Activated T-cell treated with anti-CD3 and anti-CD28 coated beads, Interleukin-2, amount 50 U/mL, for 4 hours (primary cell): ENCODE data around the gene ELANE. TPM values are rescaled to one million over a fixed set of nuclear protein-coding genes. Genes with fewer than 3 reads are reported as not detected.
"Not testable (repeated sequence)": the region's sequence is repeated elsewhere in the genome, so short reads cannot be mapped to it uniquely, and the experiment has no call there.

Experiments
- ATAC-seq, 2 donors: fragments of 200-7000 bp; cut with Tn5 transposase; one replicate each; pipeline ENCODE4 v1.10.0; 2021
- DNase-seq: peaks from one replicate; pipeline ENCODE4 v3.0.0-alpha.2; 2020
- H3K27me3 Mint-ChIP-seq: one replicate; pipeline ENCODE4 v1.8.0; 2021; ENCODE audit warnings: low read depth, mixed read lengths
- H3K36me3 Mint-ChIP-seq: one replicate; pipeline ENCODE4 v1.8.0; 2022; ENCODE audit warnings: mixed read lengths; ENCODE audit not compliant: insufficient read depth
- H3K4me1 Mint-ChIP-seq: one replicate; pipeline ENCODE4 v1.8.0; 2021; ENCODE audit warnings: low read depth, mixed read lengths
- H3K4me3 Mint-ChIP-seq: one replicate; pipeline ENCODE4 v1.8.0; 2021; ENCODE audit warnings: mild to moderate bottlenecking, moderate library complexity, mixed read lengths
- H3K9me3 Mint-ChIP-seq: one replicate; pipeline ENCODE4 v1.8.0; 2021; ENCODE audit warnings: mixed read lengths
- total RNA-seq, 3 donors: library from RNA; stranded (reverse); gene quantifications; one replicate each; pipeline ENCODE4 v1.2.1, GENCODE V29; 2021

ELANE gene
- total RNA-seq, 3 donors from 2014 or later: not detected

- no peak for DNase-seq
- no peak for ATAC-seq
- Mint-ChIP-seq H3K4me1 (peaks cover 11% of the 10 kb centered on the region), H3K9me3 (no peaks in the 10 kb centered on the region), H3K4me3 (no peak overlapping the region), H3K27me3 (no peaks in the 10 kb centered on the region), H3K36me3 (no peaks in the 10 kb centered on the region)
These were observed 31.6 kb downstream of the ELANE start for GRCh38 chr19:883661-884211.

DNA sequence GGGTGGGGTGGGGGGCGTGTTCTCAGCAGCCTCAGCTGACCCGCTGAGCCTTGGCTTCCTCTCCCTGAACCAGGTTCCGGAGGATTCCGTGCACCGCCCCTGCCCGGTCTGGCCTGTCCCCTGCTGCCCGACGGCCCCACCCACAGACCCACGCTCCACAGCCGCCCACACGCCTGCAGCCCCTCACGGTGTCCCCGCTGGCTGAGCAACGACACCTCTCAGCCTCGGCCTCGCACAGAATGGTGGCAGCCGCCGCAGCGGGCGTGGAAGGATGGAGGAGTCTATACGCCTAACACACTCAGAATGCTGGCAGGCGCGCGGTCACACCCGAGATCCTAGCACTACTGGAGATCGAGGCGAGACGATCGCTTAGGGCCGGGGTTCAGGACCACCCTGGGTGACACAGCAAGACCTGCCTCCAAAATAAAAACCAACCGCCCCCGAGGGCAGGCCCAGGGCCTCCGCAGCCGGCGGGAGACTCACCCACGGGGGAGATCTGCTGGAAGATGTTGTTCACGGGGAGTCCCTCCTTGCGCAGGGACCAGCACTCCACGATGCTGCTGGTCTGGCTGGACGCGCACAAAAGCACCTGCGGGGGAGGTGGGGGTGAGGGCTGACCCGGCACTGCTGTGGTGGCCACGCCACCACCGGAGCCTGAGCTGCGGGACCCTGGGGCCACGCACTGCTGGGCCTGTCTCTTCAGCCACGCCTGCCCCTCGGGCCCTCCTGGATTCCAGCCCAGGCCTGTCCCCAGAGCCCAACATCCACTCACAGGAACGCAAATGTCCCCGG lies 32.5 kb downstream of the ELANE start:
- Mint-ChIP-seq H3K36me3 (no peaks in the 10 kb centered on the region), H3K4me3 (no peak overlapping the region), H3K27me3 (no peaks in the 10 kb centered on the region), H3K4me1 (peaks cover 11% of the 10 kb centered on the region), H3K9me3 (no peaks in the 10 kb centered on the region)
- DNase-seq (no peak), ATAC-seq (no peak)

DNA sequence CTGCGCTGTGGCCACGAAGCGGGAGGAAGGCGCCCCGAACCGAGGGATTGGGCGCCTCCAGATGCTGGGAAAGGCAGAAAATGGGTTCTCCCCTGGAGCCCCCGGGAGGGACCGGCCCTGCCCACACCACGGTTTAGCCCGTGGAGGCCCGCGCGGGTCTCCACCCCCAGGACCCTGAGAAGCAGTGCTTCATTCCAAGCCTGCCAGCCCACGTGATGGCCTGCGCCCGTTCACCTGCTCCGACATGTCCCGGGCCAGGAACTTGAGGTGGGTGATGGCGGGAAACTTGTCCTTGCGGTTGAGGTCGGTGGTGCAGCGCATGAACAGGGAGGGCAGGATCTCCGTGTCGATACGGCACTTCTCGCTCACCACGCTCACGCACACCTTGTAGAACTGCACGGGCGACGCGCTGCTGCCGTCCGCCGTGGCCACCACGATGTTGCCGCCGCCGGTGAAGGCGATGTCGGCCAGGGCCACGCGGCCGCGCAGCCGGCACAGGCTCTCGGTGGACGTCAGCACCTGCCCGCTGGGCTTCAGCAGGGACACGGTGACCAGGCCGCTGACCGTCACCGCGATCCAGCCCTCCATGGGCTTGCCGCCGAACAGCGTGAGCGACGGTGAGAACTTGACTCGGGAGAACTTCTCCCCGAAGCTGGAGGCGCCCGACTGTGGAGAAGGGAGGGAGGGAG lies 33.6 kb downstream of the ELANE start:
- ATAC-seq: no peak
- no peaks in the 10 kb centered on the region for H3K36me3 Mint-ChIP-seq
- peaks cover 14% of the 10 kb centered on the region for H3K4me1 Mint-ChIP-seq
- no peak for DNase-seq
- H3K27me3 Mint-ChIP-seq: no peaks in the 10 kb centered on the region
- no peaks in the 10 kb centered on the region for H3K9me3 Mint-ChIP-seq
- H3K4me3 Mint-ChIP-seq: no peak overlapping the region

DNA sequence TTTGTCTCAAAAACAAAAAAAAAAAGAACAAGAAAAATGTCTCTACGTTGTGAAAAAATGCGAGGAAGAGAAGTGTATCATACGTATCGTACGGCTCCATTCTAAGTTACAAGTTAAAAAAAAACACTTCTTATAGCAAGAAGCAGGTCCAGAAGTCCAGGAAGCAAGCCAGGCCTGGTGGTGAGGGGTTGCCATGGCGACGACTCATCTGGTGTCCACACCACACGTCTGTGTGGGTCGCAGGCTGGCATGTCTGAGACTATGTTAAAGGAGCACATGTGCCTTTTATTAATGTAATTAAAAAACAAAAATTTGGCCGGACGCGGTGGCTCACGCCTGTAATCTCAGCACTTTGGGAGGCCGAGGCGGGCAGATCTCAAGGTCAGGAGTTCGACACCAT lies 35.0 kb downstream of the ELANE start:
- no peaks in the 10 kb centered on the region for H3K27me3 Mint-ChIP-seq
- no peak for DNase-seq
- peaks cover 20% of the 10 kb centered on the region for H3K4me1 Mint-ChIP-seq
- no peaks in the 10 kb centered on the region for H3K9me3 Mint-ChIP-seq
- no peak for ATAC-seq
- no peaks in the 10 kb centered on the region for H3K36me3 Mint-ChIP-seq
- no peak overlapping the region for H3K4me3 Mint-ChIP-seq

GRCh38 chr19:887599-887998 lies 35.5 kb downstream of the ELANE start:
- H3K4me1 Mint-ChIP-seq: peaks cover 21% of the 10 kb centered on the region
- H3K4me3 Mint-ChIP-seq: no peak overlapping the region
- ATAC-seq: no peak
- no peaks in the 10 kb centered on the region for H3K36me3 Mint-ChIP-seq
- H3K9me3 Mint-ChIP-seq: no peaks in the 10 kb centered on the region
- no peak for DNase-seq
- H3K27me3 Mint-ChIP-seq: no peaks in the 10 kb centered on the region

GRCh38 chr19:888581-889385 lies 36.7 kb downstream of the ELANE start:
- DNase-seq: peak; percentile 29
- peak in 1 of 2 donors; percentile 9 for ATAC-seq
- Mint-ChIP-seq H3K36me3 (no peaks in the 10 kb centered on the region), H3K27me3 (no peaks in the 10 kb centered on the region), H3K4me1 (peaks cover 27% of the 10 kb centered on the region), H3K4me3 (peak overlapping the region; percentile 20), H3K9me3 (no peaks in the 10 kb centered on the region)

DNA sequence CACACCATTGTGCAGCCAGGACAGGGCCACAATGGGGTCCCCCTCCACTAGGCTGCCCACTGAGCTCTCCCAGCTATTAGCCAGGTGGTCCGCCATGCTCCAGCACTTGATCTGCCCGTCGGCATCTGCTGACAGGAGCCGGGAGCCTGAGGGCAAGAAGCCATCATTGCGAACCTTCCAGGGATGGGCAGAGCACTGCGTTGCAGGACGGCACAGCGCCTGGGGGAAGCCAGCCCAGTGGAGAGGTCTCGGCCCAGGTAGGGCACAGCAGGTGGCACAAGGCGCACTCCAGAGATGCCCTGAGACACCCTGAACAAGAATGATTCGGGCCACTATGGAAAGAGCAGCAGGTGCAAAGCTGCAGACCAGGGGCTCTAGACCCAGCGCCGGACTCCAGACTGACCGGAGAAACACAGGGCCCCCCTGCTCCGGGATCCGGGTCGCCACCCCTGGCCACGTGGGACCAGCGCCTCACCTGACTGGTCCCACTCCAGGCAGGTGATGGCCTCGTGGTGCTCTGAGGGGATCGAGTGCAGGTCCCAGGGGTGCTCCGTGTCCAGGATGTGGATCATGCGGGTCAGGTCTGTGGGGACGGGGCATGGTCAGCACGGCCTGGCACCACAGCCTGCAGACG lies 37.7 kb downstream of the ELANE start:
- Mint-ChIP-seq H3K4me3 (no peak overlapping the region), H3K36me3 (no peaks in the 10 kb centered on the region), H3K9me3 (no peaks in the 10 kb centered on the region), H3K27me3 (no peaks in the 10 kb centered on the region), H3K4me1 (peaks cover 30% of the 10 kb centered on the region)
- DNase-seq: no peak
- no peak for ATAC-seq

GRCh38 chr19:890831-891230 lies 38.7 kb downstream of the ELANE start:
- Mint-ChIP-seq H3K4me3 (peak overlapping the region; percentile 64), H3K27me3 (no peaks in the 10 kb centered on the region), H3K4me1 (peaks cover 30% of the 10 kb centered on the region), H3K9me3 (no peaks in the 10 kb centered on the region), H3K36me3 (no peaks in the 10 kb centered on the region)
- DNase-seq: no peak
- no peak for ATAC-seq

DNA sequence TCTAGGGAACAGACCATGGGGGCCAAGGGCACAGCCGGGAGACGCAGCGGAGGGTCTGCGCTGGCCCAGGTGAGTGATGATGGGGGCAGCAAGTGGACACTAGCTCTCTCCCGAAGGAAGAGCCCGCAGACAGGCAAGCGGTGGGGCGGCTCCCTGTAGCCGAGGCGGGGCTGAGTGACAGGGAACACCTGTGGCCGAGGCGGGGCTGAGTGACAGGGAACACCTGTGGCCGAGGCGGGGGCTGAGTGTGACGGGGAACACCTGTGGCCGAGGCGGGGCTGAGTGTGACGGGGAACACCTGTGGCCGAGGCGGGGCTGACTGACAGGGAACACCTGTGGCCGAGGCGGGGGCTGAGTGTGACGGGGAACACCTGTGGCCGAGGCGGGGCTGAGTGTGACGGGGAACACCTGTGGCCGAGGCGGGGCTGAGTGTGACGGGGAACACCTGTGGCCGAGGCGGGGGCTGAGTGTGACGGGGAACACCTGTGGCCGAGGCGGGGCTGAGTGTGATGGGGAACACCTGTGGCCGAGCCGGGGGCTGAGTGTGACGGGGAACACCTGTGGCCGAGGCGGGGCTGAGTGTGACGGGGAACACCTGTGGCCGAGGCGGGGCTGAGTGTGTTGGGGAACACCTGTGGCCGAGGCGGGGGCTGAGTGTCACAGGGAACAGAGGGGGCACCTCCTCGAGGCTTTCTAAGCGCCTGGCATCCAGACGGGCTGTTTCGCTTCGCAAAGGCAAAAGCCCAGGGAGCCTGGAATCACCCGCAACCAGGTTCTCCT lies 39.5 kb downstream of the ELANE start:
- ATAC-seq, H3K9me3 Mint-ChIP-seq, DNase-seq, H3K27me3 Mint-ChIP-seq, H3K36me3 Mint-ChIP-seq: not testable (repeated sequence)
- H3K4me1 Mint-ChIP-seq: peaks cover 30% of the 10 kb centered on the region
- H3K4me3 Mint-ChIP-seq: peak overlapping the region; percentile 84

DNA sequence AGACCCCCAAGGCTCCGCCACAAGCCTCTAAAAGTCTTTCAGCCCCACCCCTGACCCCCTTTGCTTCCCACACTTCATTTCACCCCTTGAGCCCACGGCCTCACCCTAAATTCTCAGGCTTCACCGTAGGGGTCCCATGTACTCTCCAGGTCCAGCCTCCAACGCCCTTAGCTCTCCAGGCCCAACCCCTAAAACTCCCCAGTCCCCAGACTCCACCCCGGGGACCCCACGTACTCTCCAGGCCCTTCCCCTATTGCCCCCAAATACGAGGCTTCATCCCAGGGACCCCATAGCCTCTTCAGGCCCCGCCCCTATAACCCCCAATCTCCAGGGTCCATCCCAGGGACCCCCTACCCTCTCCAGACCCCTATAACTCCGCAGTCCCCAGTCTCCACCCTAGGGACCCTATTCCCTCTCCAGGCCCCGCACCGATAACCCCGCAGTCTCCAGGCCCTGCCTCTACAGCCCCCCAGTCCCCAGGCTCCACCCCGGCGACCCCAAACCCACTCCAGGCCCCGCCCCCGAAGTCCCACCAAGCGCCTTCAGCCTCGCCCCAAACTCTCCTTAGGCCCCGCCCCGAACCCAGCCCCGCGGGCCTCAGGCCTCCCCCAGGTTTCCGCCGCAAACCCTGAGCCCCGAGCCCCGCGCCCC lies 40.3 kb downstream of the ELANE start:
- Mint-ChIP-seq H3K4me1 (peaks cover 28% of the 10 kb centered on the region), H3K4me3 (peak overlapping the region; percentile 84), H3K36me3 (peaks cover 8% of the 10 kb centered on the region), H3K27me3 (no peaks in the 10 kb centered on the region), H3K9me3 (no peaks in the 10 kb centered on the region)
- peak; percentile 27 to 38 for ATAC-seq
- DNase-seq: no peak

- ATAC-seq (peak; percentile 93 to 94), DNase-seq (peak; percentile 88)
- Mint-ChIP-seq H3K27me3 (no peaks in the 10 kb centered on the region), H3K9me3 (no peaks in the 10 kb centered on the region), H3K36me3 (peaks cover 10% of the 10 kb centered on the region), H3K4me1 (peaks cover 22% of the 10 kb centered on the region), H3K4me3 (peak within 1 kb of the TSS; percentile 90)
These were observed 41.0 kb downstream of the ELANE start, which contains the start of the genes MED16 and RNU6-9 for GRCh38 chr19:892894-893689. MED16 (minus strand) TSS chr19:893187; CDS start chr19:891131, 2,056 bp downstream. RNU6-9 (plus strand) TSS chr19:893484.

DNA sequence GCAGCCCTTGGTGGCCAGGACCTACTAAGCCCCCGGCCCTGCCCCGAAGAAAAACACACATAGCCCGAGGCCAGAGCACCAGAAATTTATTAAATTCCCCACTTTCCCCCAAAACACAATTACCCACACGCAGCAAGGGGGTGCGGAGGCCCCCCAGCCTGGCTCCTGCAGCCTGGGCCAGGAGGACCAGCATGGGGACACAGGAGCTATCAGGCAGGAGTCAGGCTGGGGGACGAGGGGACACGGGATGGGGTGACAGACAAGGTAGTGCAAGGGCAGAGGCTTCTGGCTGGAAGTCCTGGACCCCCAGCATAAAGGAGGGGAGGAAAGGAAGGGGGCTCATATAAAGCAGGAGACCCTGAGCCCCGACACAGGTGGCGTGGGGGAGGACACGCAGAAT lies 44.3 kb downstream of the ELANE start:
- no peak for ATAC-seq
- no peaks in the 10 kb centered on the region for H3K9me3 Mint-ChIP-seq
- H3K4me1 Mint-ChIP-seq: peaks cover 17% of the 10 kb centered on the region

More for the DNA sequence above, 44.3 kb downstream of the ELANE start:
- H3K27me3 Mint-ChIP-seq: no peaks in the 10 kb centered on the region
- no peak for DNase-seq
- H3K4me3 Mint-ChIP-seq: no peak overlapping the region
- peaks cover 10% of the 10 kb centered on the region for H3K36me3 Mint-ChIP-seq
